WTC11 (cell line): ENCODE measurements around the gene ZSCAN18. TPM values are rescaled to one million over a fixed set of nuclear protein-coding genes. Genes with fewer than 3 reads are reported as not detected.

Source experiments
- ATAC-seq: fragments of 200-7000 bp; cut with Tn5 transposase; 2 replicates; pipeline ENCODE4 v1.10.0; 2021; ENCODE audit warnings: mild to moderate bottlenecking, moderate library complexity
- CTCF ChIA-PET: fragments of 300-600 bp; sonication (Branson Sonifier 250); formaldehyde crosslinking; loops from one replicate; lab custom pipeline; 2021; ENCODE audit warnings: antibody characterized with exemption; lab: Charles Lee
- POLR2A ChIA-PET: fragments of 350-600 bp; sonication (Branson Sonifier 250); formaldehyde crosslinking; loops from one replicate; lab custom pipeline; 2021; ENCODE audit warnings: antibody characterized with exemption; lab: Charles Lee
- DNase-seq: peaks from one replicate; pipeline ENCODE4 v3.0.0; 2021; ENCODE audit warnings: low spot score
- H3K27ac Mint-ChIP-seq: 2 replicates; pipeline ENCODE4 v1.8.0; 2021; ENCODE audit warnings: mixed read lengths
- H3K27me3 Mint-ChIP-seq: 2 replicates; pipeline ENCODE4 v1.8.0; 2021; ENCODE audit warnings: low read depth, mild to moderate bottlenecking, moderate library complexity, mixed read lengths
- H3K36me3 Mint-ChIP-seq: 2 replicates; pipeline ENCODE4 v1.8.0; 2021; ENCODE audit warnings: mixed read lengths
- H3K4me1 Mint-ChIP-seq: 2 replicates; pipeline ENCODE4 v1.8.0; 2022; ENCODE audit warnings: mixed read lengths
- H3K4me3 Mint-ChIP-seq: 2 replicates; pipeline ENCODE4 v1.8.0; 2021; ENCODE audit warnings: mild to moderate bottlenecking, moderate library complexity, mixed read lengths
- H3K9me3 Mint-ChIP-seq: 2 replicates; pipeline ENCODE4 v1.8.0; 2021; ENCODE audit warnings: mixed read lengths
- ATF1 ChIP-seq: sonication (generic); formaldehyde crosslinking; IDR thresholded peaks from 2 replicates; pipeline ENCODE4 v1.8.1; 2023; ENCODE audit warnings: mild to moderate bottlenecking, moderate library complexity, missing genetic modification reagents
- CREB1 ChIP-seq: sonication (generic); formaldehyde crosslinking; IDR thresholded peaks from 2 replicates; pipeline ENCODE4 v1.8.0; 2023; ENCODE audit warnings: mild to moderate bottlenecking, missing genetic modification reagents
- ESRRA ChIP-seq: sonication (generic); formaldehyde crosslinking; IDR thresholded peaks from 2 replicates; pipeline ENCODE4 v1.8.1; 2022; ENCODE audit warnings: mild to moderate bottlenecking, missing genetic modification reagents, borderline replicate concordance
- FOXP1 ChIP-seq: sonication (generic); formaldehyde crosslinking; IDR thresholded peaks from 2 replicates; pipeline ENCODE4 v1.8.0; 2022; ENCODE audit warnings: missing genetic modification reagents, mild to moderate bottlenecking, moderate library complexity, borderline replicate concordance
- GRHL2 ChIP-seq: fragments of 250-450 bp; sonication (Bioruptor Pico); IDR thresholded peaks from 2 replicates; pipeline ENCODE4 v1.8.0; 2022; ENCODE audit warnings: mild to moderate bottlenecking, moderate library complexity; ENCODE audit not compliant: insufficient replicate concordance, severe bottlenecking
- GTF2I ChIP-seq: fragments of 250-450 bp; sonication (Bioruptor Pico); conservative IDR thresholded peaks from 2 replicates; pipeline ENCODE4 v1.4.0; 2021; ENCODE audit warnings: mild to moderate bottlenecking
- IRF2 ChIP-seq: sonication (generic); formaldehyde crosslinking; IDR thresholded peaks from 2 replicates; pipeline ENCODE4 v1.8.0; 2022; ENCODE audit warnings: low read depth, missing genetic modification reagents, borderline replicate concordance
- JUN ChIP-seq: sonication (generic); formaldehyde crosslinking; IDR thresholded peaks from 2 replicates; pipeline ENCODE4 v1.8.0; 2023; ENCODE audit warnings: mild to moderate bottlenecking, missing genetic modification reagents
- NR1H2 ChIP-seq: sonication (generic); formaldehyde crosslinking; IDR thresholded peaks from 2 replicates; pipeline ENCODE4 v1.9.0; 2021; ENCODE audit warnings: mild to moderate bottlenecking, moderate library complexity, missing genetic modification reagents
- PRRX2 ChIP-seq: fragments of 250-450 bp; sonication (Bioruptor Pico); IDR thresholded peaks from 2 replicates; pipeline ENCODE4 v1.8.0; 2021; ENCODE audit warnings: mild to moderate bottlenecking
- RELA ChIP-seq: sonication (generic); formaldehyde crosslinking; IDR thresholded peaks from 2 replicates; pipeline ENCODE4 v1.8.1; 2022; ENCODE audit warnings: missing genetic modification reagents, mild to moderate bottlenecking, borderline replicate concordance
- SMAD4 ChIP-seq: sonication (generic); formaldehyde crosslinking; IDR thresholded peaks from 2 replicates; pipeline ENCODE4 v1.8.0; 2022; ENCODE audit warnings: mild to moderate bottlenecking, missing genetic modification reagents
- SOX15 ChIP-seq: fragments of 250-450 bp; sonication (Bioruptor Pico); IDR thresholded peaks from 2 replicates; pipeline ENCODE4 v1.9.0; 2021; ENCODE audit warnings: mild to moderate bottlenecking
- SP1 ChIP-seq: sonication (generic); formaldehyde crosslinking; conservative IDR thresholded peaks from 2 replicates; pipeline ENCODE4 v1.8.1; 2022; ENCODE audit warnings: missing genetic modification reagents
- TCF7 ChIP-seq: sonication (generic); formaldehyde crosslinking; IDR thresholded peaks from 2 replicates; pipeline ENCODE4 v1.8.0; 2022; ENCODE audit warnings: mild to moderate bottlenecking, low read depth, missing genetic modification reagents, moderate library complexity
- ZBTB21 ChIP-seq: sonication (generic); formaldehyde crosslinking; IDR thresholded peaks from 2 replicates; pipeline ENCODE4 v1.8.1; 2023; ENCODE audit warnings: mild to moderate bottlenecking, missing genetic modification reagents, borderline replicate concordance
- ZNF138 ChIP-seq: sonication (generic); formaldehyde crosslinking; conservative IDR thresholded peaks from 2 replicates; pipeline ENCODE4 v1.8.1; 2022; ENCODE audit warnings: mild to moderate bottlenecking, moderate library complexity, missing genetic modification reagents
- ZNF232 ChIP-seq: sonication (generic); formaldehyde crosslinking; IDR thresholded peaks from 2 replicates; pipeline ENCODE4 v1.8.0; 2022; ENCODE audit warnings: mild to moderate bottlenecking, missing genetic modification reagents
- ZNF317 ChIP-seq: sonication (generic); formaldehyde crosslinking; IDR thresholded peaks from 2 replicates; pipeline ENCODE4 v1.8.1; 2023; ENCODE audit warnings: low read depth, mild to moderate bottlenecking, moderate library complexity, missing genetic modification reagents, borderline replicate concordance
- ZNF396 ChIP-seq: fragments of 250-450 bp; sonication (Bioruptor Pico); IDR thresholded peaks from 2 replicates; pipeline ENCODE4 v1.8.0; 2021; ENCODE audit warnings: mild to moderate bottlenecking, moderate library complexity, borderline replicate concordance
- ZNF671 ChIP-seq: fragments of 250-450 bp; sonication (Bioruptor Pico); IDR thresholded peaks from 2 replicates; pipeline ENCODE4 v1.8.0; 2021; ENCODE audit warnings: mild to moderate bottlenecking
- total RNA-seq: library from RNA; stranded (reverse); gene quantifications from 3 replicates; pipeline ENCODE4 v1.2.3, GENCODE V29; 2021
- TF ChIP-seq, protein P1 (sequence below): sonication (generic); formaldehyde crosslinking; IDR thresholded peaks from 2 replicates; pipeline ENCODE4 v1.8.1; 2023; ENCODE audit warnings: mild to moderate bottlenecking, moderate library complexity, missing genetic modification reagents
- TF ChIP-seq, protein P2 (sequence below): sonication (generic); formaldehyde crosslinking; IDR thresholded peaks from 2 replicates; pipeline ENCODE4 v1.8.1; 2023; ENCODE audit warnings: mild to moderate bottlenecking, missing genetic modification reagents, moderate library complexity
- TF ChIP-seq, protein P3 (sequence below): fragments of 250-450 bp; sonication (Bioruptor Pico); IDR thresholded peaks from 2 replicates; pipeline ENCODE4 v1.9.0; 2021; ENCODE audit warnings: mild to moderate bottlenecking
- TF ChIP-seq, protein P4 (sequence below): sonication (generic); formaldehyde crosslinking; IDR thresholded peaks from 2 replicates; pipeline ENCODE4 v1.8.0; 2022; ENCODE audit warnings: mild to moderate bottlenecking, missing genetic modification reagents
- TF ChIP-seq, protein P5 (sequence below): fragments of 250-450 bp; sonication (Bioruptor Pico); IDR thresholded peaks from 2 replicates; pipeline ENCODE4 v2.1.2; 2022; ENCODE audit warnings: mild to moderate bottlenecking, moderate library complexity
- TF ChIP-seq, protein P6 (sequence below): fragments of 250-450 bp; sonication (Bioruptor Pico); IDR thresholded peaks from 2 replicates; pipeline ENCODE4 v1.9.0; 2021; ENCODE audit warnings: moderate library complexity, mild to moderate bottlenecking, inconsistent platforms, borderline replicate concordance
- TF ChIP-seq, protein P7 (sequence below): sonication (generic); formaldehyde crosslinking; IDR thresholded peaks from 2 replicates; pipeline ENCODE4 v1.8.1; 2023; ENCODE audit warnings: mild to moderate bottlenecking, missing genetic modification reagents

Gene ZSCAN18
- total RNA-seq, 1 experiment from 2014 or later = 55.9 TPM

DNA sequence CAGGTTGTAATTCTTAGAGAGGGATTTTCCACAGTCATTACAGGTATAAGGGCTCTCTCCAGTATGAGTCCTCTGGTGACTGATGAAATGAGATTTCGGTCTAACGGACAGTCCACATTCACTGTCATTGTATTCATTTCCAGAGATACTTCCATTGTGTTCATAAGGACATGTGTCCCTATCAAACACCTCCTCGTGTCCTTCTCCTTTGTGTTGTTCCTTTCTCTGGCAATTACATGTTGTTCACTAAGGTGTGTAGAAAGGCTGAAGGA lies 10.5 kb upstream of the ZSCAN18 start:
- TF ChIP-seq, protein P1, sequence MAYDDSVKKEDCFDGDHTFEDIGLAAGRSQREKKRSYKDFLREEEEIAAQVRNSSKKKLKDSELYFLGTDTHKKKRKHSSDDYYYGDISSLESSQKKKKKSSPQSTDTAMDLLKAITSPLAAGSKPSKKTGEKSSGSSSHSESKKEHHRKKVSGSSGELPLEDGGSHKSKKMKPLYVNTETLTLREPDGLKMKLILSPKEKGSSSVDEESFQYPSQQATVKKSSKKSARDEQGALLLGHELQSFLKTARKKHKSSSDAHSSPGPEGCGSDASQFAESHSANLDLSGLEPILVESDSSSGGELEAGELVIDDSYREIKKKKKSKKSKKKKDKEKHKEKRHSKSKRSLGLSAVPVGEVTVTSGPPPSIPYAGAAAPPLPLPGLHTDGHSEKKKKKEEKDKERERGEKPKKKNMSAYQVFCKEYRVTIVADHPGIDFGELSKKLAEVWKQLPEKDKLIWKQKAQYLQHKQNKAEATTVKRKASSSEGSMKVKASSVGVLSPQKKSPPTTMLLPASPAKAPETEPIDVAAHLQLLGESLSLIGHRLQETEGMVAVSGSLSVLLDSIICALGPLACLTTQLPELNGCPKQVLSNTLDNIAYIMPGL (CRISPR knock-in tag) = no peak
- TF ChIP-seq RELA (CRISPR knock-in tag) (no peak), CREB1 (CRISPR knock-in tag) (no peak), ZBTB21 (CRISPR knock-in tag) (no peak), ATF1 (no peak), GTF2I (CRISPR knock-in tag) (no peak), IRF2 (CRISPR knock-in tag) (no peak), PRRX2 (no peak), NR1H2 (CRISPR knock-in tag) (no peak), GRHL2 (no peak), ESRRA (CRISPR knock-in tag) (no peak), ZNF396 (CRISPR knock-in tag) (no peak), SP1 (CRISPR knock-in tag) (no peak), SMAD4 (CRISPR knock-in tag) (no peak), ZNF232 (no peak), ZNF138 (CRISPR knock-in tag) (no peak)
- TF ChIP-seq, protein P2, sequence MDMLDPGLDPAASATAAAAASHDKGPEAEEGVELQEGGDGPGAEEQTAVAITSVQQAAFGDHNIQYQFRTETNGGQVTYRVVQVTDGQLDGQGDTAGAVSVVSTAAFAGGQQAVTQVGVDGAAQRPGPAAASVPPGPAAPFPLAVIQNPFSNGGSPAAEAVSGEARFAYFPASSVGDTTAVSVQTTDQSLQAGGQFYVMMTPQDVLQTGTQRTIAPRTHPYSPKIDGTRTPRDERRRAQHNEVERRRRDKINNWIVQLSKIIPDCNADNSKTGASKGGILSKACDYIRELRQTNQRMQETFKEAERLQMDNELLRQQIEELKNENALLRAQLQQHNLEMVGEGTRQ (CRISPR knock-in tag) = no peak
- TF ChIP-seq, protein P3, sequence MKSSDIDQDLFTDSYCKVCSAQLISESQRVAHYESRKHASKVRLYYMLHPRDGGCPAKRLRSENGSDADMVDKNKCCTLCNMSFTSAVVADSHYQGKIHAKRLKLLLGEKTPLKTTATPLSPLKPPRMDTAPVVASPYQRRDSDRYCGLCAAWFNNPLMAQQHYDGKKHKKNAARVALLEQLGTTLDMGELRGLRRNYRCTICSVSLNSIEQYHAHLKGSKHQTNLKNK = no peak
- TF ChIP-seq, protein P4, sequence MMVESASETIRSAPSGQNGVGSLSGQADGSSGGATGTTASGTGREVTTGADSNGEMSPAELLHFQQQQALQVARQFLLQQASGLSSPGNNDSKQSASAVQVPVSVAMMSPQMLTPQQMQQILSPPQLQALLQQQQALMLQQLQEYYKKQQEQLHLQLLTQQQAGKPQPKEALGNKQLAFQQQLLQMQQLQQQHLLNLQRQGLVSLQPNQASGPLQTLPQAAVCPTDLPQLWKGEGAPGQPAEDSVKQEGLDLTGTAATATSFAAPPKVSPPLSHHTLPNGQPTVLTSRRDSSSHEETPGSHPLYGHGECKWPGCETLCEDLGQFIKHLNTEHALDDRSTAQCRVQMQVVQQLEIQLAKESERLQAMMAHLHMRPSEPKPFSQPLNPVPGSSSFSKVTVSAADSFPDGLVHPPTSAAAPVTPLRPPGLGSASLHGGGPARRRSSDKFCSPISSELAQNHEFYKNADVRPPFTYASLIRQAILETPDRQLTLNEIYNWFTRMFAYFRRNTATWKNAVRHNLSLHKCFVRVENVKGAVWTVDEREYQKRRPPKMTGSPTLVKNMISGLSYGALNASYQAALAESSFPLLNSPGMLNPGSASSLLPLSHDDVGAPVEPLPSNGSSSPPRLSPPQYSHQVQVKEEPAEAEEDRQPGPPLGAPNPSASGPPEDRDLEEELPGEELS (CRISPR knock-in tag) = no peak
- TF ChIP-seq, protein P5, sequence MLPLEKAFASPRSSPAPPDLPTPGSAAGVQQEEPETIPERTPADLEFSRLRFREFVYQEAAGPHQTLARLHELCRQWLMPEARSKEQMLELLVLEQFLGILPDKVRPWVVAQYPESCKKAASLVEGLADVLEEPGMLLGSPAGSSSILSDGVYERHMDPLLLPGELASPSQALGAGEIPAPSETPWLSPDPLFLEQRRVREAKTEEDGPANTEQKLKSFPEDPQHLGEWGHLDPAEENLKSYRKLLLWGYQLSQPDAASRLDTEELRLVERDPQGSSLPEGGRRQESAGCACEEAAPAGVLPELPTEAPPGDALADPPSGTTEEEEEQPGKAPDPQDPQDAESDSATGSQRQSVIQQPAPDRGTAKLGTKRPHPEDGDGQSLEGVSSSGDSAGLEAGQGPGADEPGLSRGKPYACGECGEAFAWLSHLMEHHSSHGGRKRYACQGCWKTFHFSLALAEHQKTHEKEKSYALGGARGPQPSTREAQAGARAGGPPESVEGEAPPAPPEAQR (CRISPR knock-in tag) = no peak
- H3K27me3 Mint-ChIP-seq = peaks cover 44% of the 10 kb centered on the region
- H3K4me1 Mint-ChIP-seq = no peaks in the 10 kb centered on the region
- no peak overlapping the region for H3K27ac Mint-ChIP-seq
- H3K9me3 Mint-ChIP-seq = peaks cover 70% of the 10 kb centered on the region
- ChIA-PET POLR2A (no interaction called here), CTCF (no interaction called here)
- peaks cover 61% of the 10 kb centered on the region for H3K36me3 Mint-ChIP-seq
- DNase-seq = no peak
- ATAC-seq = no peak
- no peak overlapping the region for H3K4me3 Mint-ChIP-seq

DNA sequence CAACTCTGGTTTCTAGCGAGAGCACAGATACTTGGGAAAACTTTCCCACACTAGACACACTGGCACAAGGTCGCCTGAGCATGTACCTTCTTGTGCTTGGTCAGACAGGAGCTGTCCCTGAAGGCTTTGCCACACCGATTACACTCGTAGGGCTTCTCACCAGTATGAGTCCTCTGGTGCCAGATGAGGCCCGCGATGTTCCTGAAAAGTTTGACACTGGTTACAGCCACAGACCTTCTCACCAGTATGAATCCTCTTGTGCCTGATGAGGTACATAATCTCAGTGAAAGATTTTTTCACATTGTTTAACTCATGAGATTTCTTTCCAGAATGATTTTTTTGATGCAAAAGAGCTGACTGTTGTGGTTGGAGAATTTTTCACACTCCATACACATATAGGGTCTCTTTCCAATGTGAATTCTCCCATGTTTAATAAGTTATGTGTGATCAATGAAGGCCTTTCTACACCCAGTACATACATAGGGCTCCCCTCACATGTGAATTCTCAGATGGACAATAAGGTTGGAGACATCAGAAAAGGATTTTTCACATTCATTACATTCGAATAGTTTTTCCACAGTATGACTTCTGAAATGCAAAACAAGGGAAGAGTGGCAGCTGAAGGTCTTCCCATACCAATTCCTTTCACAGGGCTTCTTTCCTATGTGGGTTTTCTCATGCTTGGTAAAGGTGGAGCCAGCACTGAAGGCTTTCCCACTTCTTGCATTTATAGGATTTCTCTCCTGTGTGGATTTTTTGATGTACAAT lies 9.9 kb upstream of the ZSCAN18 start:
- Mint-ChIP-seq H3K4me3 (no peak overlapping the region), H3K27me3 (peaks cover 44% of the 10 kb centered on the region), H3K27ac (no peak overlapping the region), H3K36me3 (peaks cover 60% of the 10 kb centered on the region), H3K9me3 (peaks cover 69% of the 10 kb centered on the region), H3K4me1 (no peaks in the 10 kb centered on the region)
- ChIA-PET CTCF (no interaction called here), POLR2A (no interaction called here)
- ATAC-seq = no peak
- DNase-seq = no peak
- TF ChIP-seq, protein P6, sequence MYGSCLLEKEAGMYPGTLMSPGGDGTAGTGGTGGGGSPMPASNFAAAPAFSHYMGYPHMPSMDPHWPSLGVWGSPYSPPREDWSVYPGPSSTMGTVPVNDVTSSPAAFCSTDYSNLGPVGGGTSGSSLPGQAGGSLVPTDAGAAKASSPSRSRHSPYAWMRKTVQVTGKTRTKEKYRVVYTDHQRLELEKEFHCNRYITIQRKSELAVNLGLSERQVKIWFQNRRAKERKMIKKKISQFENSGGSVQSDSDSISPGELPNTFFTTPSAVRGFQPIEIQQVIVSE (CRISPR knock-in tag) = no peak
- no peak for TF ChIP-seq ZNF671 (CRISPR knock-in tag)
- no peak for TF ChIP-seq ZNF396 (CRISPR knock-in tag)
- TF ChIP-seq TCF7 (CRISPR knock-in tag) = no peak
- TF ChIP-seq GTF2I (CRISPR knock-in tag) = no peak
- no peak for TF ChIP-seq PRRX2
- TF ChIP-seq SMAD4 (CRISPR knock-in tag) = no peak
- TF ChIP-seq SOX15 = no peak
- TF ChIP-seq FOXP1 (CRISPR knock-in tag) = no peak
- no peak for TF ChIP-seq ZNF317
- no peak for TF ChIP-seq JUN (CRISPR knock-in tag)
- TF ChIP-seq, protein P7, sequence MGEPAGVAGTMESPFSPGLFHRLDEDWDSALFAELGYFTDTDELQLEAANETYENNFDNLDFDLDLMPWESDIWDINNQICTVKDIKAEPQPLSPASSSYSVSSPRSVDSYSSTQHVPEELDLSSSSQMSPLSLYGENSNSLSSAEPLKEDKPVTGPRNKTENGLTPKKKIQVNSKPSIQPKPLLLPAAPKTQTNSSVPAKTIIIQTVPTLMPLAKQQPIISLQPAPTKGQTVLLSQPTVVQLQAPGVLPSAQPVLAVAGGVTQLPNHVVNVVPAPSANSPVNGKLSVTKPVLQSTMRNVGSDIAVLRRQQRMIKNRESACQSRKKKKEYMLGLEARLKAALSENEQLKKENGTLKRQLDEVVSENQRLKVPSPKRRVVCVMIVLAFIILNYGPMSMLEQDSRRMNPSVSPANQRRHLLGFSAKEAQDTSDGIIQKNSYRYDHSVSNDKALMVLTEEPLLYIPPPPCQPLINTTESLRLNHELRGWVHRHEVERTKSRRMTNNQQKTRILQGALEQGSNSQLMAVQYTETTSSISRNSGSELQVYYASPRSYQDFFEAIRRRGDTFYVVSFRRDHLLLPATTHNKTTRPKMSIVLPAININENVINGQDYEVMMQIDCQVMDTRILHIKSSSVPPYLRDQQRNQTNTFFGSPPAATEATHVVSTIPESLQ (CRISPR knock-in tag) = no peak
